ENCODE results near the gene CCDC122. TPM values are rescaled to one million over a fixed set of nuclear protein-coding genes. Genes with fewer than 3 reads are reported as not detected.

Gene CCDC122
- total and polyA plus RNA-seq, 2 donors (not counting 3 experiments of a cell fraction or from before 2014, with no cell fraction given), result 0.57 to 7.5 TPM

GRCh38 chr13:43880214-43880855, 795 bp upstream of the CCDC122 start:
- Histone ChIP-seq H3K4me3 (replicated peaks in 1 of 3; ENCODE audit: insufficient read depth in 1 of 3, low read depth in 1 of 3, low read length in 3 of 3) (peak overlapping the region; percentile 71 to 92 (median 76)), H3K9ac (replicated peaks; ENCODE audit: extremely low read depth, insufficient read depth, low read length) (peak overlapping the region; percentile 98), H3K4me1 (ENCODE audit: control insufficient read depth, extremely low read depth, insufficient read depth, low read length) (peaks cover 11% of the 10 kb centered on the region), H3K9me3 (replicated peaks; ENCODE audit: control insufficient read depth, insufficient read depth, low read length) (no peaks in the 10 kb centered on the region), H3K4me2 (ENCODE audit: insufficient read depth, low read length) (peak overlapping the region; percentile 91), H3K27ac (ENCODE audit: insufficient read depth, low read depth, low read length) (no peak overlapping the region), H3K27me3 (ENCODE audit: control insufficient read depth in 2 of 2, insufficient read depth in 2 of 2, low read length in 2 of 2) (no peaks in the 10 kb centered on the region), H2AFZ (ENCODE audit: low read depth, low read length) (peak overlapping the region; percentile 100), H3K79me2 (ENCODE audit: control insufficient read depth, insufficient read depth, low read length) (no peaks in the 10 kb centered on the region), H3K36me3 (ENCODE audit: control insufficient read depth in 2 of 2, extremely low read depth in 1 of 2, insufficient read depth in 2 of 2, low read length in 2 of 2) (no peaks in the 10 kb centered on the region), H3K9me1 (replicated peaks; ENCODE audit: control insufficient read depth, extremely low read depth, insufficient read depth, low read length) (no peaks in the 10 kb centered on the region), H4K20me1 (replicated peaks; ENCODE audit: control insufficient read depth, extremely low read depth, insufficient read depth, low read length) (peaks cover 2% of the 10 kb centered on the region)
- intact Hi-C loops (cut with micrococcal nuclease), result no loop called here
- FAIRE-seq, result no peak
- dilution Hi-C loops (cut with MboI; ENCODE audit: extremely low pct_ligation_motif_present, low sequenced_read_pairs), result no loop called here
- DNase-seq (ENCODE audit: low read depth, low spot score), result no peak
- no TSS peak for BruUV-seq (replicated peaks)
- TF ChIP-seq GATA2 (IDR thresholded peaks at IDR 0.05; ENCODE audit: insufficient read depth, insufficient read length, low read depth, low read length), result no peak
- TF ChIP-seq JUN (IDR thresholded peaks at IDR 0.05; ENCODE audit: borderline replicate concordance, insufficient read depth, insufficient read length, low read depth), result no peak
- no peak for TF ChIP-seq MYC (IDR thresholded peaks at IDR 0.05; ENCODE audit: low read depth, low read length)
- no peak for TF ChIP-seq EZH2 (IDR thresholded peaks at IDR 0.05; ENCODE audit: borderline replicate concordance, low read depth, low read length, severe bottlenecking)
- no peak for TF ChIP-seq FOS (IDR thresholded peaks at IDR 0.05; ENCODE audit: borderline replicate concordance, insufficient read depth, low read length)
- TF ChIP-seq CTCF (IDR thresholded peaks at IDR 0.05; ENCODE audit: extremely low read depth in 1 of 2, insufficient read depth in 1 of 2, low read depth in 1 of 2, low read length in 2 of 2), result no peak
- TF ChIP-seq POLR2A (IDR thresholded peaks at IDR 0.05; ENCODE audit: low read depth, low read length), result no peak
- TF ChIP-seq POLR2AphosphoS5 (IDR thresholded peaks at IDR 0.05; ENCODE audit: insufficient read depth, low read depth, low read length), result no peak
- no peak for TF ChIP-seq MAX (IDR thresholded peaks at IDR 0.05; ENCODE audit: insufficient read depth, insufficient read length)
- ChIA-PET CTCF (interaction anchor here (1.3 to 3.1 kb wide), 3 partner anchors 10 to 795 kb away, joined by 4 to 11 read pairs (median 8); no protein-coding TSS in a partner anchor), POLR2A (interaction anchor here (1.2 kb wide), 1 partner anchor 888 kb away, joined by 3 read pairs; the partner anchor contains the start of gene EPSTI1)

Data from endothelial cell of umbilical vein (primary cell).